ENCODE results near the gene CATSPER4.

DNA sequence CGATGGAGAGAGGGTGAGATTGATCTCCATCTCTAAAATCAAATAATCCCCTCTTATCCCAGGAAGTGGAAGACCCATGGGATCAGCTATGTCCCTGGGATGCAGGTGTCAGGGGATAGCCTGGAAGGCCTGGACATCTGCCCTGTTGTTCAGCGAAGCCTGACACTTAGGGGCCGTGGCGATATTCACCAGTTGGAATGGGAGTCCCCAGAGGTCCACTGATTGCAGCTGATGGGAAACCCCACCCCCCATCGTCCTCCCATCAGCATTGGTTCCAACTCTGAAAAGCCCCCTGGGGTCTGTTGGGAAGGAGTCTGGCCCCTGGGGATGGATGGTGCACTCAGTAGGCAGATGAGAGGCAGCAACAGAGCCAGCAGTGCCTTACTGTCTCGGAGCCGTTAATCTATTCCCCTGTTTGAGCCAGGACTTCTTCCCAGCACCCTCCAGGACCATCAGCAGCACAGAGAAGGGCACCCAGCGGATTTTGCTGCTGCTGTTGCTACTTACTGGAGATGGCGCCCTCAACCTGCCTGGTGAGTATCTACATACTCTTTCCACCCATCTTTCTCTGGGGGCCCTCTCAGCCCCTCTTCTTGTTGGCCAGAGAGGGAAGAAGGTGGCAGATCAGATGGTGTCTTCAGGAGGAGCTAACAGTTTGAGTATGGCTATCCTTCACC, 13.4 kb downstream of the CATSPER4 start:
- TF ChIP-seq, protein P1, sequence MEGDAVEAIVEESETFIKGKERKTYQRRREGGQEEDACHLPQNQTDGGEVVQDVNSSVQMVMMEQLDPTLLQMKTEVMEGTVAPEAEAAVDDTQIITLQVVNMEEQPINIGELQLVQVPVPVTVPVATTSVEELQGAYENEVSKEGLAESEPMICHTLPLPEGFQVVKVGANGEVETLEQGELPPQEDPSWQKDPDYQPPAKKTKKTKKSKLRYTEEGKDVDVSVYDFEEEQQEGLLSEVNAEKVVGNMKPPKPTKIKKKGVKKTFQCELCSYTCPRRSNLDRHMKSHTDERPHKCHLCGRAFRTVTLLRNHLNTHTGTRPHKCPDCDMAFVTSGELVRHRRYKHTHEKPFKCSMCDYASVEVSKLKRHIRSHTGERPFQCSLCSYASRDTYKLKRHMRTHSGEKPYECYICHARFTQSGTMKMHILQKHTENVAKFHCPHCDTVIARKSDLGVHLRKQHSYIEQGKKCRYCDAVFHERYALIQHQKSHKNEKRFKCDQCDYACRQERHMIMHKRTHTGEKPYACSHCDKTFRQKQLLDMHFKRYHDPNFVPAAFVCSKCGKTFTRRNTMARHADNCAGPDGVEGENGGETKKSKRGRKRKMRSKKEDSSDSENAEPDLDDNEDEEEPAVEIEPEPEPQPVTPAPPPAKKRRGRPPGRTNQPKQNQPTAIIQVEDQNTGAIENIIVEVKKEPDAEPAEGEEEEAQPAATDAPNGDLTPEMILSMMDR (conservative IDR thresholded peaks at IDR 0.05; ENCODE audit: low read length), result peak; percentile 63
- TF ChIP-seq EZH2phosphoT487 (IDR thresholded peaks at IDR 0.05; ENCODE audit: borderline replicate concordance), result no peak

Measured in Loucy (cell line).